IMR-90 (cell line): Measurements from ENCODE around the gene AHCYL2. TPM values are rescaled to one million over a fixed set of nuclear protein-coding genes. Genes with fewer than 3 reads are reported as not detected.

Source experiments
- ATAC-seq: fragments of 200-7000 bp; cut with Tn5 transposase; 2 replicates; pipeline ENCODE4 v1.9.1; 2020; ENCODE audit warnings: low read depth, mild to moderate bottlenecking, moderate library complexity
- BruUV-seq: library from RNA; stranded (reverse); fragments of 400-500 nt; replicated peaks from 2 replicates; lab custom pipeline; 2021; lab: Mats Ljungman, UMichigan
- CTCF ChIA-PET: fragments of 300-600 bp; formaldehyde crosslinking; extraction: SDS; loops from one replicate; lab custom pipeline; 2021; ENCODE audit warnings: antibody characterized with exemption; lab: Yijun Ruan, JAX
- POLR2A ChIA-PET: fragments of 300-600 bp; sonication (Branson Sonifier 250); formaldehyde crosslinking; loops from one replicate; lab custom pipeline; 2022; ENCODE audit warnings: antibody characterized with exemption; ENCODE audit not compliant: unreplicated experiment; lab: Charles Lee
- DNase-seq: peaks from one replicate; pipeline ENCODE4 v3.0.0; 2013
- H2AFZ ChIP-seq: replicated peaks from 2 replicates; pipeline ENCODE3; 2013; ENCODE audit warnings: low read length, mild to moderate bottlenecking; ENCODE audit not compliant: poor library complexity
- H2AK5ac ChIP-seq: 2 replicates; pipeline ENCODE4 v1.6.1; 2013; ENCODE audit warnings: low read depth, low read length, inconsistent platforms
- H2AK9ac ChIP-seq: replicated peaks from 2 replicates; pipeline ENCODE3; 2013; ENCODE audit warnings: mild to moderate bottlenecking, low read depth, low read length, moderate library complexity; ENCODE audit not compliant: poor library complexity
- H2BK120ac ChIP-seq: 2 replicates; pipeline ENCODE4 v1.6.1; 2013; ENCODE audit warnings: low read depth, low read length, inconsistent platforms
- H2BK15ac ChIP-seq: 3 replicates; pipeline ENCODE4 v1.6.1; 2013; ENCODE audit warnings: low read depth, low read length, inconsistent platforms
- H2BK20ac ChIP-seq: 2 replicates; pipeline ENCODE4 v1.6.1; 2013; ENCODE audit warnings: low read depth, mild to moderate bottlenecking, inconsistent platforms, low read length, moderate library complexity
- H2BK5ac ChIP-seq: 2 replicates; pipeline ENCODE4 v1.6.1; 2013; ENCODE audit warnings: mild to moderate bottlenecking, low read depth, low read length, inconsistent platforms; ENCODE audit not compliant: poor library complexity, severe bottlenecking
- H3K14ac ChIP-seq: replicated peaks from 2 replicates; pipeline ENCODE4 v1.6.1; 2013; ENCODE audit warnings: low read depth, low read length, inconsistent platforms
- H3K18ac ChIP-seq: 2 replicates; pipeline ENCODE4 v1.6.1; 2013; ENCODE audit warnings: low read depth, low read length, control low read depth
- H3K23ac ChIP-seq: 2 replicates; pipeline ENCODE4 v1.6.1; 2013; ENCODE audit warnings: low read depth, low read length, inconsistent platforms
- H3K27ac ChIP-seq: 2 replicates; pipeline ENCODE4 v1.5.1; 2013; ENCODE audit warnings: mild to moderate bottlenecking, control low read depth, low read length; ENCODE audit not compliant: insufficient read depth
- H3K27me3 ChIP-seq: 2 replicates; pipeline ENCODE4 v1.6.1; 2013; ENCODE audit warnings: low read length; ENCODE audit not compliant: control insufficient read depth, insufficient read depth
- H3K36me3 ChIP-seq: 2 replicates; pipeline ENCODE4 v1.6.1; 2013; ENCODE audit warnings: low read length, mixed read lengths; ENCODE audit not compliant: control insufficient read depth, insufficient read depth
- H3K4ac ChIP-seq: 2 replicates; pipeline ENCODE4 v1.6.1; 2013; ENCODE audit warnings: low read depth, low read length, inconsistent platforms
- H3K4me1 ChIP-seq: 2 replicates; pipeline ENCODE4 v1.6.1; 2013; ENCODE audit warnings: low read length, mixed read lengths; ENCODE audit not compliant: control insufficient read depth, insufficient read depth
- H3K4me2 ChIP-seq: 2 replicates; pipeline ENCODE4 v1.6.1; 2013; ENCODE audit warnings: low read depth, mild to moderate bottlenecking, control low read depth, low read length, moderate library complexity
- H3K4me3 ChIP-seq: 2 replicates; pipeline ENCODE4 v1.5.1; 2013; ENCODE audit warnings: low read depth, mild to moderate bottlenecking, control low read depth, low read length, moderate library complexity; ENCODE audit not compliant: insufficient read depth
- H3K56ac ChIP-seq: 2 replicates; pipeline ENCODE4 v1.6.1; 2013; ENCODE audit warnings: low read length, inconsistent platforms; ENCODE audit not compliant: insufficient read depth; ENCODE audit errors: extremely low read depth
- H3K79me1 ChIP-seq, 2 experiments: 2 replicates each; pipeline ENCODE4 v1.6.1; 2013; ENCODE audit warnings: low read length in 2 of 2, inconsistent platforms in 1 of 2, low read depth in 1 of 2
- H3K9ac ChIP-seq: 2 replicates; pipeline ENCODE4 v1.6.1; 2013; ENCODE audit warnings: low read depth, low read length, control low read depth
- H3K9me1 ChIP-seq: 2 replicates; pipeline ENCODE4 v1.6.1; 2013; ENCODE audit warnings: low read length, inconsistent platforms; ENCODE audit not compliant: insufficient read depth
- H3K9me3 ChIP-seq: 2 replicates; pipeline ENCODE4 v1.6.1; 2013; ENCODE audit warnings: low read length; ENCODE audit not compliant: control insufficient read depth, insufficient read depth
- H4K20me1 ChIP-seq: 2 replicates; pipeline ENCODE4 v1.6.1; 2013; ENCODE audit warnings: low read length, inconsistent platforms; ENCODE audit not compliant: insufficient read depth
- H4K5ac ChIP-seq: 2 replicates; pipeline ENCODE4 v1.6.1; 2013; ENCODE audit warnings: mild to moderate bottlenecking, low read depth, low read length, control low read depth
- H4K8ac ChIP-seq, 2 experiments: 2 replicates each; pipeline ENCODE4 v1.6.1; 2013; ENCODE audit warnings: low read depth in 2 of 2, low read length in 2 of 2, control low read depth in 1 of 2, inconsistent platforms in 1 of 2
- H4K91ac ChIP-seq: 2 replicates; pipeline ENCODE4 v1.6.1; 2013; ENCODE audit warnings: low read depth, low read length, inconsistent platforms; ENCODE audit not compliant: insufficient read depth
- BHLHE40 ChIP-seq: fragments of 150-350 bp; IDR thresholded peaks from 2 replicates; pipeline ENCODE4 v1.6.1; 2016; ENCODE audit warnings: mild to moderate bottlenecking, low read depth, low read length
- CEBPB ChIP-seq: IDR thresholded peaks from 2 replicates; pipeline ENCODE4 v1.6.1; 2012; ENCODE audit warnings: low read depth, low read length, improper control_type of control experiment
- CHD1 ChIP-seq: IDR thresholded peaks from 2 replicates; pipeline ENCODE4 v1.6.1; 2012; ENCODE audit warnings: low read depth, low read length, improper control_type of control experiment
- FOS ChIP-seq: fragments of 150-350 bp; IDR thresholded peaks from 2 replicates; pipeline ENCODE4 v1.6.1; 2016; ENCODE audit warnings: low read depth, low read length
- MXI1 ChIP-seq: IDR thresholded peaks from 2 replicates; pipeline ENCODE4 v1.6.1; 2012; ENCODE audit warnings: low read depth, mild to moderate bottlenecking, low read length, moderate library complexity, borderline replicate concordance
- NFE2L2 ChIP-seq: fragments of 150-350 bp; IDR thresholded peaks from 2 replicates; pipeline ENCODE4 v1.6.1; 2016; ENCODE audit warnings: low read depth, mild to moderate bottlenecking, low read length
- POLR2A ChIP-seq: IDR thresholded peaks from 2 replicates; pipeline ENCODE4 v1.6.1; 2012; ENCODE audit warnings: mild to moderate bottlenecking, low read depth, low read length
- RCOR1 ChIP-seq: IDR thresholded peaks from 2 replicates; pipeline ENCODE4 v1.6.1; 2012; ENCODE audit warnings: mild to moderate bottlenecking, low read length, improper control_type of control experiment; ENCODE audit not compliant: insufficient replicate concordance
- RFX5 ChIP-seq: IDR thresholded peaks from 2 replicates; pipeline ENCODE4 v1.8.0; 2012; ENCODE audit warnings: low read depth, mild to moderate bottlenecking, low read length, moderate library complexity
- WGBS, 2 experiments: methylation state at CpG; one replicate each; pipeline versions ENCODE4 v1.1.5 to v1.1.7; 2013; ENCODE audit warnings: missing lambda C conversion rate in 2 of 2; ENCODE audit not compliant: insufficient read length in 1 of 2; ENCODE audit errors: extremely low coverage in 2 of 2; 5-methylcytosine and 5-hydroxymethylcytosine counted together
- dilution Hi-C: fragments of 300-500 bp; cut with HindIII; formaldehyde crosslinking; loops from one replicate; pipeline ENCODE4 v1.14.3; 2018; ENCODE audit warnings: low sequenced_read_pairs; ENCODE audit not compliant: unreplicated experiment
- in situ Hi-C: fragments of 300-500 bp; cut with MboI; formaldehyde crosslinking; loops from 3 replicates; pipeline ENCODE4 v1.14.3; 2019; ENCODE audit warnings: low sequenced_read_pairs, inconsistent platforms, mixed read lengths
- intact Hi-C: fragments of 100-400 bp; cut with micrococcal nuclease; formaldehyde crosslinking; loops from 2 replicates; pipeline ENCODE4 v1.10.0; 2022
- polyA plus RNA-seq, 3 experiments: library from polyadenylated mRNA; depleted of rRNA; stranded (reverse); fragments of >200 nt; gene quantifications; 2 replicates each; pipeline ENCODE4 v1.2.3, GENCODE V29; 2012; ENCODE audit warnings: low replicate concordance in 1 of 3
- total RNA-seq: library from RNA; depleted of rRNA; stranded (reverse); fragments of >200 nt; gene quantifications from 2 replicates; pipeline ENCODE4 v1.2.3, GENCODE V29; 2012

The AHCYL2 gene
- total and polyA plus RNA-seq, 2 of the 4 experiments (the other 2 are of a cell fraction) = 5.7 to 7.6 TPM

- H4K5ac ChIP-seq = no peak overlapping the region
- H2BK5ac ChIP-seq = no peak overlapping the region
- H4K20me1 ChIP-seq = no peaks in the 10 kb centered on the region
- H4K91ac ChIP-seq = no peak overlapping the region
- no peak for TF ChIP-seq RFX5
- TF ChIP-seq CEBPB = no peak
- no peak for TF ChIP-seq MXI1
- TF ChIP-seq RCOR1 = no peak
- no peak for TF ChIP-seq POLR2A
- no peak for TF ChIP-seq BHLHE40
- TF ChIP-seq CHD1 = no peak
- TF ChIP-seq FOS = no peak
- no peak for TF ChIP-seq NFE2L2
- no peak overlapping the region for H2AK5ac ChIP-seq
- no peak overlapping the region for H2BK15ac ChIP-seq
- WGBS, 2 experiments = 92% methylated on average over 2 of the region's 10 CpGs; no CpG with 5 or more reads in 1 of the 2 experiments
- ATAC-seq (no peak), DNase-seq (no peak)
- dilution Hi-C loops = no loop called here
- no peak overlapping the region for H3K27ac ChIP-seq
- H2AFZ ChIP-seq = no peak overlapping the region
- H3K23ac ChIP-seq = no peak overlapping the region
- no peak overlapping the region for H2BK20ac ChIP-seq
- H3K79me1 ChIP-seq = no peaks in the 10 kb centered on the region
- no peaks in the 10 kb centered on the region for H3K9me3 ChIP-seq
- H3K9ac ChIP-seq = no peak overlapping the region
- H4K8ac ChIP-seq = no peak overlapping the region
- H3K4me2 ChIP-seq = no peak overlapping the region
- H2BK120ac ChIP-seq = no peak overlapping the region
- ChIA-PET CTCF (no interaction called here), POLR2A (no interaction called here)
- H3K4me3 ChIP-seq = no peak overlapping the region
- H3K14ac ChIP-seq = no peak overlapping the region
- no peaks in the 10 kb centered on the region for H3K27me3 ChIP-seq
- peaks cover 5% of the 10 kb centered on the region; the same call in 1 of the 2 replicates for H3K9me1 ChIP-seq
- no peak overlapping the region for H3K18ac ChIP-seq
- intact Hi-C loops = no loop called here
- in situ Hi-C loops = no loop called here
- no peak overlapping the region for H3K4ac ChIP-seq
- no peak overlapping the region for H3K56ac ChIP-seq
- H3K4me1 ChIP-seq = no peaks in the 10 kb centered on the region
- no peak overlapping the region for H2AK9ac ChIP-seq
- H3K36me3 ChIP-seq = no peaks in the 10 kb centered on the region
- BruUV-seq = no TSS peak
Observed at GRCh38 chr7:129456421-129456820, 231.6 kb downstream of the AHCYL2 start.
